IPS-NIHi11 (cell line): ENCODE results near the gene FFAR2.

Experiments used
- DNase-seq: peaks from one replicate; pipeline ENCODE4 v3.0.0; 2012; ENCODE audit warnings: mixed read lengths, low spot score

Gene FFAR2

GRCh38 chr19:35425682-35426081 is 22.4 kb upstream of the FFAR2 start:
- no peak for DNase-seq

- DNase-seq: no peak
These were observed 20.9 kb upstream of the FFAR2 start for GRCh38 chr19:35427187-35427586.

GRCh38 chr19:35429698-35430408 is 18.2 kb upstream of the FFAR2 start:
- DNase-seq: no peak

GRCh38 chr19:35430409-35431144 is 17.5 kb upstream of the FFAR2 start:
- DNase-seq: no peak

GRCh38 chr19:35431145-35431807 is 16.8 kb upstream of the FFAR2 start:
- no peak for DNase-seq

- no peak for DNase-seq
These were observed 15.1 kb upstream of the FFAR2 start for GRCh38 chr19:35432911-35433310.

GRCh38 chr19:35433448-35433847 is 14.6 kb upstream of the FFAR2 start:
- no peak for DNase-seq

- DNase-seq: no peak
These were observed 12.2 kb upstream of the FFAR2 start for GRCh38 chr19:35435896-35436295.

GRCh38 chr19:35436477-35437405 is 11.3 kb upstream of the FFAR2 start:
- DNase-seq: no peak

- no peak for DNase-seq
These were observed 10.6 kb upstream of the FFAR2 start for GRCh38 chr19:35437406-35437951.

GRCh38 chr19:35438096-35438495 is 10.0 kb upstream of the FFAR2 start:
- DNase-seq: no peak

GRCh38 chr19:35438527-35438926 is 9.5 kb upstream of the FFAR2 start:
- no peak for DNase-seq

GRCh38 chr19:35439921-35440320 is 8.1 kb upstream of the FFAR2 start:
- DNase-seq: no peak

GRCh38 chr19:35442091-35442490 is 6.0 kb upstream of the FFAR2 start:
- no peak for DNase-seq

- DNase-seq: no peak
These were observed 3.3 kb upstream of the FFAR2 start for GRCh38 chr19:35444735-35445134.

GRCh38 chr19:35445826-35446593 is 2.0 kb upstream of the FFAR2 start:
- DNase-seq: no peak

- no peak for DNase-seq
These were observed 1.4 kb downstream of the FFAR2 start for GRCh38 chr19:35449359-35450043.

- no peak for DNase-seq
These were observed 3.5 kb downstream of the FFAR2 start for GRCh38 chr19:35451338-35452096.

GRCh38 chr19:35454663-35455062 is 6.6 kb downstream of the FFAR2 start:
- DNase-seq: no peak
